PC-9 (cell line): Measurements from ENCODE around the gene SLC12A2. TPM values are rescaled to one million over a fixed set of nuclear protein-coding genes. Genes with fewer than 3 reads are reported as not detected.

Source experiments
- BruUV-seq: library from RNA; stranded (reverse); fragments of 400-500 nt; replicated peaks from 2 replicates; lab custom pipeline; 2021; lab: Mats Ljungman, UMichigan
- CTCF ChIA-PET: fragments of 300-600 bp; sonication (Branson Sonifier 250); formaldehyde crosslinking; loops from one replicate; lab custom pipeline; 2022; ENCODE audit warnings: antibody characterized with exemption; lab: Charles Lee
- POLR2A ChIA-PET: fragments of 300-600 bp; sonication (Branson Sonifier 250); formaldehyde crosslinking; loops from one replicate; lab custom pipeline; 2022; ENCODE audit warnings: antibody characterized with exemption; ENCODE audit not compliant: unreplicated experiment; lab: Charles Lee
- DNase-seq, 2 experiments: peaks; one replicate each; pipeline versions ENCODE4 v3.0.0 to v3.0.0-alpha.2; 2015 to 2022; ENCODE audit warnings: mixed read lengths in 1 of 2
- H2AFZ ChIP-seq: fragments of 200-600 bp; sonication (generic); 2 replicates; pipeline ENCODE4 v1.8.1; 2017; ENCODE audit warnings: antibody characterized with exemption
- H3F3A ChIP-seq: fragments of 200-600 bp; sonication (generic); 2 replicates; pipeline ENCODE4 v1.8.1; 2017; ENCODE audit warnings: antibody characterized with exemption, mild to moderate bottlenecking, low read depth; ENCODE audit not compliant: insufficient read depth
- H3K27ac ChIP-seq: fragments of 200-600 bp; sonication (generic); 2 replicates; pipeline ENCODE4 v1.6.1; 2016; ENCODE audit warnings: mixed run types
- H3K27me3 ChIP-seq: fragments of 200-600 bp; sonication (generic); 2 replicates; pipeline ENCODE4 v1.6.1; 2016; ENCODE audit warnings: low read depth, mixed run types; ENCODE audit not compliant: insufficient read depth
- H3K36me3 ChIP-seq: fragments of 200-600 bp; sonication (generic); 2 replicates; pipeline ENCODE4 v1.6.1; 2016; ENCODE audit warnings: low read depth, mixed run types
- H3K4me1 ChIP-seq: fragments of 200-600 bp; sonication (generic); replicated peaks from 2 replicates; pipeline ENCODE4 v1.6.1; 2016; ENCODE audit warnings: mixed run types; ENCODE audit not compliant: insufficient read depth
- H3K4me2 ChIP-seq: fragments of 200-600 bp; sonication (generic); 2 replicates; pipeline ENCODE4 v1.6.1; 2017; ENCODE audit warnings: mixed run types
- H3K4me3 ChIP-seq: fragments of 200-600 bp; sonication (generic); 2 replicates; pipeline ENCODE4 v1.6.1; 2016; ENCODE audit warnings: mixed run types
- H3K79me2 ChIP-seq: fragments of 200-600 bp; sonication (generic); 2 replicates; pipeline ENCODE4 v1.6.1; 2017; ENCODE audit warnings: low read depth, mixed run types
- H3K9me2 ChIP-seq: fragments of 200-600 bp; sonication (generic); 2 replicates; pipeline ENCODE4 v1.8.1; 2017; ENCODE audit warnings: mild to moderate bottlenecking; ENCODE audit not compliant: insufficient read depth
- H3K9me3 ChIP-seq: fragments of 200-600 bp; sonication (generic); 2 replicates; pipeline ENCODE4 v1.8.1; 2016; ENCODE audit warnings: low read depth; ENCODE audit not compliant: insufficient read depth
- H4K20me1 ChIP-seq: fragments of 200-600 bp; sonication (generic); 2 replicates; pipeline ENCODE4 v1.8.1; 2017; ENCODE audit not compliant: insufficient read depth
- EZH2 ChIP-seq: fragments of 200-600 bp; sonication (generic); IDR thresholded peaks from 2 replicates; pipeline ENCODE4 v1.8.0; 2017; ENCODE audit warnings: antibody characterized with exemption, low read depth
- intact Hi-C: fragments of 100-400 bp; cut with micrococcal nuclease; formaldehyde crosslinking; loops from one replicate; pipeline ENCODE4 v1.10.0; 2022; ENCODE audit not compliant: unreplicated experiment
- total RNA-seq: library from RNA; stranded (reverse); gene quantifications from 2 replicates; pipeline ENCODE4 v1.2.3, GENCODE V29; 2021
- TF ChIP-seq, protein P1 (sequence below): fragments of 200-600 bp; sonication (generic); conservative IDR thresholded peaks from 2 replicates; pipeline ENCODE4 v1.6.1; 2017; ENCODE audit warnings: mixed run types, antibody characterized with exemption, mild to moderate bottlenecking, moderate library complexity

The SLC12A2 gene
- total RNA-seq, 1 experiment from 2014 or later, result 24.4 TPM

DNA sequence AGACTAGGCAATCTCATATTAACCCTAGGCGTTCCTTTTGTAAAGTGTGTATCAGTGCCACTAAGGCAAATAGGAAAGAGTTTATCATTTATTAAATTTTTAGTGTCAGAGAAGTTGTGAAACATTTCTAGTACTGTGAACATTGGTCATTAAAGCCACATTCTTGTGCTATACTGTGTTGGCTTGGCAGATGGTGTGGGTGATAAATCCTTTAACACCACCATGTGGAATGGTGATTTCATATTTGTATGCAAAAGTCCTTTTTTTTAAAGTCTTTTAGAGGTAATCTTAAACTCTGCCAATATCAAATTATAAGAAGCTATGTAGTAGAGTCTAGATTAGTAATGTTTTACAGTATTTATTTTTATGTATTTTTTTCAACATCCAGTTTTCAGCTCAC lies 18.1 kb downstream of the SLC12A2 start:
- Histone ChIP-seq H3K4me1 (no peaks in the 10 kb centered on the region), H3F3A (peaks cover 6% of the 10 kb centered on the region; the same call in 1 of the 2 replicates), H3K27ac (no peak overlapping the region), H3K27me3 (no peaks in the 10 kb centered on the region), H3K79me2 (peaks cover 51% of the 10 kb centered on the region), H4K20me1 (peaks cover 5% of the 10 kb centered on the region; the same call in 1 of the 2 replicates), H3K36me3 (peaks cover 18% of the 10 kb centered on the region; the same call in 1 of the 2 replicates), H3K4me3 (no peak overlapping the region), H2AFZ (no peak overlapping the region), H3K4me2 (no peak overlapping the region), H3K9me2 (no peaks in the 10 kb centered on the region), H3K9me3 (peaks cover 13% of the 10 kb centered on the region)
- BruUV-seq, result no TSS peak
- TF ChIP-seq EZH2, result no peak
- TF ChIP-seq, protein P1, sequence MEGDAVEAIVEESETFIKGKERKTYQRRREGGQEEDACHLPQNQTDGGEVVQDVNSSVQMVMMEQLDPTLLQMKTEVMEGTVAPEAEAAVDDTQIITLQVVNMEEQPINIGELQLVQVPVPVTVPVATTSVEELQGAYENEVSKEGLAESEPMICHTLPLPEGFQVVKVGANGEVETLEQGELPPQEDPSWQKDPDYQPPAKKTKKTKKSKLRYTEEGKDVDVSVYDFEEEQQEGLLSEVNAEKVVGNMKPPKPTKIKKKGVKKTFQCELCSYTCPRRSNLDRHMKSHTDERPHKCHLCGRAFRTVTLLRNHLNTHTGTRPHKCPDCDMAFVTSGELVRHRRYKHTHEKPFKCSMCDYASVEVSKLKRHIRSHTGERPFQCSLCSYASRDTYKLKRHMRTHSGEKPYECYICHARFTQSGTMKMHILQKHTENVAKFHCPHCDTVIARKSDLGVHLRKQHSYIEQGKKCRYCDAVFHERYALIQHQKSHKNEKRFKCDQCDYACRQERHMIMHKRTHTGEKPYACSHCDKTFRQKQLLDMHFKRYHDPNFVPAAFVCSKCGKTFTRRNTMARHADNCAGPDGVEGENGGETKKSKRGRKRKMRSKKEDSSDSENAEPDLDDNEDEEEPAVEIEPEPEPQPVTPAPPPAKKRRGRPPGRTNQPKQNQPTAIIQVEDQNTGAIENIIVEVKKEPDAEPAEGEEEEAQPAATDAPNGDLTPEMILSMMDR, result no peak
- ChIA-PET POLR2A (no interaction called here), CTCF (no interaction called here)
- intact Hi-C loops, result no loop called here
- DNase-seq, result no peak

DNA sequence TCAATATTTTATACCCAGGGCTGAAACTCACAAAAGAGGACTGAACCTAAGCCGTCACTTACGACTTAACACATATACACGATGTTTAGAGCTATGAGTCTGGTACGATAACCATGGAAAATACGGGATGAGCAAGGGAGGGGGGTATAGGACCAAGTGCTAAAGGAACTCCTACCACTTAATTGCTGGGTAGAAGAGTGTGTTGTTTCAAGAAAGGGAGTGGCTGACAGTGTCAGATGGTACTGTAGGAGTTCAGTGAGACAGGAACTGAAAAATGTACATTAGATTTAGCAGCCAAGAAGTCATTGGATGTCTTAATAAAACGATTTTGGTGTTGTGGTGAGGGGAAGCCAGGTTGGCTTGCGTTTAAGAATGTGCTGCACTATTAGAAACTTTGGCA lies 21.6 kb downstream of the SLC12A2 start:
- H4K20me1 ChIP-seq, result 0 out of 2 replicates have a peak, but pooled peaks cover 5% of the 10 kb centered on the region
- H3K4me1 ChIP-seq, result no peaks in the 10 kb centered on the region
- no peaks in the 10 kb centered on the region for H3K9me2 ChIP-seq
- TF ChIP-seq EZH2, result no peak
- H3K27me3 ChIP-seq, result no peaks in the 10 kb centered on the region
- no peak overlapping the region for H3K4me2 ChIP-seq
- H3K9me3 ChIP-seq, result no peaks in the 10 kb centered on the region
- POLR2A ChIA-PET, result no interaction called here
- intact Hi-C loops, result no loop called here
- no peak overlapping the region for H2AFZ ChIP-seq
- peaks cover 56% of the 10 kb centered on the region for H3K79me2 ChIP-seq
- peaks cover 6% of the 10 kb centered on the region; the same call in 1 of the 2 replicates for H3F3A ChIP-seq
- 0 out of 2 replicates have a peak, but pooled peaks cover 9% of the 10 kb centered on the region for H3K36me3 ChIP-seq
- no TSS peak for BruUV-seq
- CTCF ChIA-PET, result no interaction called here
- no peak for DNase-seq
- no peak overlapping the region for H3K4me3 ChIP-seq
- H3K27ac ChIP-seq, result no peak overlapping the region

DNA sequence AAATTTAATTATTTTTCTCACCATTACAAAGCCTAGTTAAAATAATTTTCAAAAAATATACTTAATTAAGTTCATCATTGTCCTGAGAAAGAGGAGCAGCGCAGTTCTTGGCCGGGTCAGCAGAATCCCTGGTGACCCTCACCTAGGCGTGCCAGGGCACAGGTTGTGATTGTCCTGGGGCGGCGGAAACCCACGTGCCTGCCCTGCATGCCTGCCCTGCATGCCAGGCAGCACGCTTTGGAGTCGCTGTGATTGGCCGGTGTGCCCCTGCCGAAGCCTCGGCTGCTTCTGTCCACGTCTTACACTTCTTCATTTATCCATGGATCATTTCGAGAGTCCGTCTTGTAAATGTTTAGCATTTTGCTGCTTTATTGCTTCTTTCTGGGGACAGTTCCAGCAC lies 25.6 kb downstream of the SLC12A2 start:
- no peaks in the 10 kb centered on the region; the same call in 1 of the 2 replicates for H3K9me3 ChIP-seq
- no peak overlapping the region for H2AFZ ChIP-seq
- intact Hi-C loops, result no loop called here
- POLR2A ChIA-PET, result no interaction called here
- H3K4me3 ChIP-seq, result no peak overlapping the region
- H3K9me2 ChIP-seq, result no peaks in the 10 kb centered on the region
- no peaks in the 10 kb centered on the region for H4K20me1 ChIP-seq
- CTCF ChIA-PET, result no interaction called here
- no peak overlapping the region for H3K4me2 ChIP-seq
- no peaks in the 10 kb centered on the region for H3F3A ChIP-seq
- no TSS peak for BruUV-seq
- DNase-seq, result no peak
- no peak for TF ChIP-seq EZH2
- TF ChIP-seq, protein P1, result no peak
- H3K79me2 ChIP-seq, result peaks cover 23% of the 10 kb centered on the region
- H3K36me3 ChIP-seq, result 0 out of 2 replicates have a peak, but pooled peaks cover 11% of the 10 kb centered on the region
- H3K27ac ChIP-seq, result no peak overlapping the region
- no peaks in the 10 kb centered on the region for H3K4me1 ChIP-seq
- H3K27me3 ChIP-seq, result no peaks in the 10 kb centered on the region

DNA sequence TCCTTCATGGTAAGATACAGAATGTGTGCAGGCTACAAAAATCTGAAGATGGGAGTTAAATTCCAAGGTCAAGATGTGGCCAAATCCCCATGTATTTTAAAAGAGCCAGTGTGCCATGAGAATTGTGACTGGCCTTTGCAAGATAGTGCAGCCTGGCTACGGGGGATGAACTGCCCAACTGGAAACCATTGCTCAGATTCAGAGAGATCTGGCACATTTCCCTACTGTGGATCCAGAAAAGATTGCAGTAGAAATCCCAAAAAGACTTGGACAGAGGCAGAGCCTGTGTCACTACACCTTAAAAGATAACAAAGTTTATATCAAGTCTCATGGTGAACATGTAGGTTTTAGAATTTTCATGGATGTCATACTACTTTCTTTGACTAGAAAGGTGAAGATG lies 26.2 kb downstream of the SLC12A2 start:
- ChIA-PET POLR2A (no interaction called here), CTCF (no interaction called here)
- H3K4me2 ChIP-seq, result no peak overlapping the region
- no peak overlapping the region for H3K27ac ChIP-seq
- H3K4me1 ChIP-seq, result no peaks in the 10 kb centered on the region
- H2AFZ ChIP-seq, result no peak overlapping the region
- no peaks in the 10 kb centered on the region for H3K9me2 ChIP-seq
- H3F3A ChIP-seq, result no peaks in the 10 kb centered on the region
- H3K4me3 ChIP-seq, result no peak overlapping the region
- H3K36me3 ChIP-seq, result 0 out of 2 replicates have a peak, but pooled peaks cover 13% of the 10 kb centered on the region
- H3K79me2 ChIP-seq, result peaks cover 22% of the 10 kb centered on the region
- BruUV-seq, result no TSS peak
- H3K9me3 ChIP-seq, result no peaks in the 10 kb centered on the region; the same call in 1 of the 2 replicates
- TF ChIP-seq EZH2, result no peak
- TF ChIP-seq, protein P1, result no peak
- H4K20me1 ChIP-seq, result no peaks in the 10 kb centered on the region
- DNase-seq, result no peak
- H3K27me3 ChIP-seq, result no peaks in the 10 kb centered on the region
- intact Hi-C loops, result no loop called here
